Peyer's patch (tissue), 4 donors: ENCODE data around the gene SPR. TPM values are rescaled to one million over a fixed set of nuclear protein-coding genes. Genes with fewer than 3 reads are reported as not detected.

ENCODE experiments used
- DNase-seq, 3 donors: peaks; one replicate each; pipeline ENCODE4 v3.0.0-alpha.2; 2017 to 2019
- H3K27ac ChIP-seq, 4 donors: fragments of 200-600 bp; sonication (generic); one replicate each; pipeline ENCODE4 v1.5.1; 2016 to 2019
- H3K27me3 ChIP-seq, 2 donors: fragments of 200-600 bp; sonication (generic); one replicate each; pipeline ENCODE4 v1.5.1; 2019
- H3K36me3 ChIP-seq, 3 donors: fragments of 200-600 bp; sonication (generic); one replicate each; pipeline ENCODE4 v1.5.1; 2016 to 2019
- H3K4me1 ChIP-seq, 4 donors: fragments of 200-600 bp; sonication (generic); one replicate each; pipeline ENCODE4 v1.5.1; 2016 to 2019
- H3K4me3 ChIP-seq, 4 donors: fragments of 200-600 bp; sonication (generic); 1 replicate in 3 of 4; 2 replicates in 1 of 4; pipeline ENCODE4 v1.5.1; 2016 to 2019; ENCODE audit warnings: mild to moderate bottlenecking in 1 of 4
- H3K9me3 ChIP-seq, 4 donors: fragments of 200-600 bp; sonication (generic); one replicate each; pipeline ENCODE4 v1.5.1; 2016 to 2019; ENCODE audit warnings: mild to moderate bottlenecking in 1 of 4
- POLR2A ChIP-seq, 2 donors: fragments of 450-650 bp; IDR thresholded peaks; one replicate each; pipeline ENCODE4 v1.5.1; 2017; ENCODE audit warnings: antibody characterized with exemption in 2 of 2, mild to moderate bottlenecking in 2 of 2, moderate library complexity in 2 of 2
- total RNA-seq, 4 donors: library from RNA; depleted of rRNA; stranded (reverse); fragments of >200 nt; gene quantifications; one replicate each; pipeline ENCODE4 v1.1.0, GENCODE V29; 2016
- TF ChIP-seq, protein P1 (sequence below), 6 experiments: fragments of 450-650 bp in 4 of 6; fragments of 200-600 bp in 2 of 6; sonication (generic) in 1 of 6; IDR thresholded peaks; one replicate each; pipeline ENCODE4 v1.5.1; 2017 to 2019; ENCODE audit warnings: antibody characterized with exemption in 6 of 6, mild to moderate bottlenecking in 3 of 6, moderate library complexity in 1 of 6

The SPR gene
- total RNA-seq, 4 donors from 2014 or later, result 28.1 to 66.0 (median 52.1) TPM

DNA sequence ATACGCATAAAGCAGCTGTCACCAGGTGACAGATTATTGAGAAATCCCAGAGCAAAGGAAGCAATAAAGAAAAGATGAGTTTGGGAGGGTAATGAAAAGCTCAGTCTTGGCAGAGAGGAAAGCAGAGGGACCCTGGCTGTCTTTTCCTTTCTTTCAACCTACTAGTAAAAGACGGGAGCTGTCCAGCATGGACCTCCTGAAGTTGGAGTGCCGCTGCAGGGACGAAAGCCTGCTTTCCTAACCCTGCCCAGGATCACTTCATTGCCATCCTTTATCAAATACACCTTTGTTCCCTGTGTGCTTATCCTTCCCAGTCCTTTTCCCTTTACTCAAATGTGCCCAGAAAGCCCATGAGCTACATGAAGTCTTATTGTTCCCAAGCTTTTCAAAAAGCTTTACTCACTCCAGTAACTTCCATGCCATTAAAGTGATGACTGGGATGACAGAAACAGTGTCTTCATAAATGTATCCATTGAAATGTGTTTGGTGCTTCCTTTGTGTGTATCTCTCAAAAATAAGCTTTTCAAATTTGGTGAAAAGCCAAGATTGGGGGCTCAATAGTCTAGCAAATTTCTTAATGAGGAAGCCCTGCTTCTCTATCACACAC, 3.7 kb upstream of the SPR start:
- Histone ChIP-seq H3K4me3 (no peak overlapping the region), H3K27ac (no peak overlapping the region), H3K4me1 (peaks cover 0 to 12% (median 3%) of the 10 kb centered on the region in 4 donors), H3K27me3 (no peaks in the 10 kb centered on the region), H3K36me3 (no peaks in the 10 kb centered on the region), H3K9me3 (no peaks in the 10 kb centered on the region)
- DNase-seq, result no peak
- TF ChIP-seq, protein P1, sequence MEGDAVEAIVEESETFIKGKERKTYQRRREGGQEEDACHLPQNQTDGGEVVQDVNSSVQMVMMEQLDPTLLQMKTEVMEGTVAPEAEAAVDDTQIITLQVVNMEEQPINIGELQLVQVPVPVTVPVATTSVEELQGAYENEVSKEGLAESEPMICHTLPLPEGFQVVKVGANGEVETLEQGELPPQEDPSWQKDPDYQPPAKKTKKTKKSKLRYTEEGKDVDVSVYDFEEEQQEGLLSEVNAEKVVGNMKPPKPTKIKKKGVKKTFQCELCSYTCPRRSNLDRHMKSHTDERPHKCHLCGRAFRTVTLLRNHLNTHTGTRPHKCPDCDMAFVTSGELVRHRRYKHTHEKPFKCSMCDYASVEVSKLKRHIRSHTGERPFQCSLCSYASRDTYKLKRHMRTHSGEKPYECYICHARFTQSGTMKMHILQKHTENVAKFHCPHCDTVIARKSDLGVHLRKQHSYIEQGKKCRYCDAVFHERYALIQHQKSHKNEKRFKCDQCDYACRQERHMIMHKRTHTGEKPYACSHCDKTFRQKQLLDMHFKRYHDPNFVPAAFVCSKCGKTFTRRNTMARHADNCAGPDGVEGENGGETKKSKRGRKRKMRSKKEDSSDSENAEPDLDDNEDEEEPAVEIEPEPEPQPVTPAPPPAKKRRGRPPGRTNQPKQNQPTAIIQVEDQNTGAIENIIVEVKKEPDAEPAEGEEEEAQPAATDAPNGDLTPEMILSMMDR (IDR thresholded peaks at IDR 0.05), result no peak
- TF ChIP-seq POLR2A (IDR thresholded peaks at IDR 0.05), result no peak

- H3K9me3 ChIP-seq, result no peaks in the 10 kb centered on the region
- H3K27me3 ChIP-seq, result no peaks in the 10 kb centered on the region
- H3K36me3 ChIP-seq, result peaks cover 0 to 6% (median 0%) of the 10 kb centered on the region in 3 donors
- no peak for DNase-seq
- H3K27ac ChIP-seq, result peak overlapping the region in 3 of 4 donors; percentile 65 to 92 (median 85)
- H3K4me3 ChIP-seq, result peak overlapping the region; percentile 54 to 94 (median 76)
- peaks cover 0 to 31% (median 3%) of the 10 kb centered on the region in 4 donors for H3K4me1 ChIP-seq
- TF ChIP-seq POLR2A (IDR thresholded peaks at IDR 0.05), result no peak
- TF ChIP-seq, protein P1 (IDR thresholded peaks at IDR 0.05), result no peak
These were observed 640 bp upstream of the SPR start for GRCh38 chr2:72886505-72887031.

DNA sequence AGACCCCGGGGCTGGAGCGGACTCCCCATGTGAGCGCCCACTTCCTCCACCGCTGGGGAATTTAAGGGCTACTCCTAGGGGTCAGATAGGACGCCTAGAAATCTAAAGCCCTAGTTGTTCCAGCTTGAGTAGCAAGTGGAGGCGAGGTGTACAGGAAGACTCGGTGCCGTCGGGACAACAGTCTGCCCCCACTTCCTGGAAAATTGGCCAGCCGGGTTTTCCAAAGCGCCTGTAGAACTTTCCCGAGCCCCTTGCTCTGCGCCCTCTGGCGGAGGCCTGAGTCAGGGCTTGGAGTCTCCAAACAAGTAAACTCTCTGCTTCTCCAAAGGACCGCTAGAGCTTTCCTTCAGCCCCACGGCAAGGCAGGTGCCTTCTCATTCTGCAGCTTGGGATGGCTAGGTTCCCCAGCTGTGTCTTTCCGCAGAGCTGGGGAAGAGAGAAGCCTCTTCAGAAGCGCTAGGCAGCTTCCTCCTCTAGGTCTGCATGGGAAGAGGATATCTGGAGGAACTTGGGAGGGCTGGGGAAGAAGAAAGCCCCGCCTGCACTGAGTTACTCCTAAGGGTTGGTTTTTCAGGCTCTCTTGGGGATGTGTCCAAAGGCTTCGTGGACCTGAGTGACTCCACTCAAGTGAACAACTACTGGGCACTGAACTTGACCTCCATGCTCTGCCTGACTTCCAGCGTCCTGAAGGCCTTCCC, 681 bp downstream of the SPR start:
- DNase-seq, result peak; percentile 62 to 93 (median 89)
- TF ChIP-seq POLR2A (IDR thresholded peaks at IDR 0.05), result no peak
- TF ChIP-seq, protein P1 (IDR thresholded peaks at IDR 0.05), result peak; percentile 13 to 88 (median 76)
- H3K9me3 ChIP-seq, result no peaks in the 10 kb centered on the region
- H3K36me3 ChIP-seq, result peaks cover 0 to 10% (median 0%) of the 10 kb centered on the region in 3 donors
- no peaks in the 10 kb centered on the region for H3K27me3 ChIP-seq
- peaks cover 0 to 31% (median 3%) of the 10 kb centered on the region in 4 donors for H3K4me1 ChIP-seq
- H3K4me3 ChIP-seq, result peak overlapping the region; percentile 54 to 94 (median 76)
- peak overlapping the region; percentile 65 to 92 (median 80) for H3K27ac ChIP-seq

DNA sequence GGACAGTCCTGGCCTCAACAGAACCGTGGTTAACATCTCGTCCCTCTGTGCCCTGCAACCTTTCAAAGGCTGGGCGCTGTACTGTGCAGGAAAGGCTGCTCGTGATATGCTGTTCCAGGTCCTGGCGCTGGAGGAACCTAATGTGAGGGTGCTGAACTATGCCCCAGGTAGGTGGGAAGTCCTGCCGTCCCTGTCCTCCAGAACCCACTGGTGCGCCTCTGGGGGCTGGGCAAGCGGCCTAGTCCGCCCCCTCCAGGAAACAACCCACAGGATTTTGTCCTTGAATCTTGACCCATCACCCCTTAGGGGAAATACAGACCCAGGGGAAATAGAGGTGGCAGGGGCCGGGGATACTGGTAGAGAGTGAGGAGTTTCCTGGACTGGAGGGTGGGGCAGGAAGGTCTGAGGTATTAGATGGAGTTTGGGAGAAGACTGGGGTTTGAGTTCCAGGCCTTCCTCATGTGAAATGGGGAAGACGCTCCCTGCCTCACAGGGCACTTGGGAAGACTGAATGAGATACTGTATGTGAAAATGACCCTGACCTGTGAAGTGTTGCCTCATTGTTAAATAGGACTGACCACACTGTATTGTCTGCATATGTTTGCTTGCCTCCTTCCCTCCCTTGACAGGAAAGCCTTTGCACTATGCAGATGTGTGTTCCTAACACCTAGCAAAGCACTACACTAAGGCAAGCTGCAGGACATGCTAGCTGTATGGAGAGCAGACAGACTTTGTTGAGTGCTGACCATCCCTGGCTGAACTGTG, 1.4 kb downstream of the SPR start:
- TF ChIP-seq, protein P1 (IDR thresholded peaks at IDR 0.05), result no peak
- TF ChIP-seq POLR2A (IDR thresholded peaks at IDR 0.05), result no peak
- Histone ChIP-seq H3K4me3 (peak overlapping the region in 2 of 4 donors; percentile 86 to 94), H3K4me1 (peaks cover 0 to 31% (median 3%) of the 10 kb centered on the region in 4 donors), H3K9me3 (no peaks in the 10 kb centered on the region), H3K27me3 (no peaks in the 10 kb centered on the region), H3K27ac (no peak overlapping the region), H3K36me3 (peaks cover 0 to 10% (median 0%) of the 10 kb centered on the region in 3 donors)
- no peak for DNase-seq

DNA sequence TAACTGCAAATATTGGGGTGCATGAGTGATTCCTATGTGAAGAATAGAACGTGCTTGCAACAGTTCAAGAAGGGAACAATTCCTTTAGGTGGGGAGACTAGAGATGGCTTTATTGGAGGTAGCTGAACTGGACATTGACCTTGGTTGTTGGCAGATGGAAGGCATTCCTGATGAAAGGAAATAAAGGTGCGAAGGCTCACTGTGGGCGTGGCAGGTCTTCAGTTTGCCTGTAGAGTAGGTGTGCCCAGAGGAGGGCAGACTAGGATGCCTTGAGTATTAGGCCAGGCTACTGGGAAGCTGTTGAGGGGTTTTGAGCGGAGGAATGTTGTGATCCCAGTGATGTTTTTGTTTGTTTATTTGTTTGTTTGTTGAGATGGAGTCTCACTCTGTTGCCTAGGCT, 2.8 kb downstream of the SPR start:
- H3K4me1 ChIP-seq, result peaks cover 0 to 35% (median 3%) of the 10 kb centered on the region in 4 donors
- no peak overlapping the region for H3K27ac ChIP-seq
- no peak overlapping the region for H3K4me3 ChIP-seq
- peak in 2 of 3 donors; percentile 69 to 86 for DNase-seq
- H3K9me3 ChIP-seq, result no peaks in the 10 kb centered on the region
- peaks cover 0 to 10% (median 0%) of the 10 kb centered on the region in 3 donors for H3K36me3 ChIP-seq
- H3K27me3 ChIP-seq, result no peaks in the 10 kb centered on the region
- TF ChIP-seq, protein P1 (IDR thresholded peaks at IDR 0.05), result peak in 3 of 6 experiments; percentile 5 to 10 (median 6)
- TF ChIP-seq POLR2A (IDR thresholded peaks at IDR 0.05), result no peak
